HEK293 (cell line): ENCODE measurements around the gene TMPRSS4.

ENCODE experiments used
- CTCF ChIA-PET: fragments of 350-600 bp; formaldehyde crosslinking; extraction: SDS; loops from one replicate; lab custom pipeline; 2021; ENCODE audit warnings: antibody characterized with exemption; lab: Yijun Ruan, JAX
- POLR2A ChIA-PET: fragments of 300-600 bp; formaldehyde crosslinking; extraction: SDS; loops from one replicate; lab custom pipeline; 2020; ENCODE audit warnings: antibody characterized with exemption, inconsistent platforms; lab: Yijun Ruan, JAX
- H3K27ac ChIP-seq: fragments of 200-500 bp; sonication (Bioruptor generic); 2 replicates; pipeline ENCODE4 v1.5.1; 2014; ENCODE audit warnings: low read depth, low read length, control low read depth, inconsistent platforms; ENCODE audit errors: extremely low read depth
- H3K36me3 ChIP-seq, 2 experiments: fragments of 200-500 bp in 1 of 2; sonication (Bioruptor generic) in 1 of 2; 1 replicate in 1 of 2; 2 replicates in 1 of 2; pipeline ENCODE4 v1.5.1; 2014 to 2017; ENCODE audit warnings: inconsistent platforms in 2 of 2, low read length in 2 of 2; ENCODE audit not compliant: control insufficient read depth in 2 of 2, insufficient read depth in 1 of 2
- H3K4me1 ChIP-seq: fragments of 200-500 bp; sonication (Bioruptor generic); 2 replicates; pipeline ENCODE4 v1.5.1; 2014; ENCODE audit warnings: mild to moderate bottlenecking, low read length, inconsistent platforms; ENCODE audit not compliant: control insufficient read depth, insufficient read depth
- H3K4me3 ChIP-seq: 2 replicates; pipeline ENCODE4 v1.5.1; 2011; ENCODE audit warnings: low read depth, mild to moderate bottlenecking, control low read depth, low read length, moderate library complexity
- H3K9me3 ChIP-seq: fragments of 200-500 bp; sonication (Bioruptor generic); 2 replicates; pipeline ENCODE4 v1.5.1; 2014; ENCODE audit warnings: low read depth, low read length, inconsistent platforms; ENCODE audit not compliant: control insufficient read depth, insufficient read depth
- GFI1B ChIP-seq: fragments of 450-650 bp; formaldehyde crosslinking; IDR thresholded peaks from 2 replicates; pipeline ENCODE4 v1.5.1; 2016; ENCODE audit warnings: missing biosample characterization, missing genetic modification characterization
- GLIS2 ChIP-seq: fragments of 450-650 bp; formaldehyde crosslinking; IDR thresholded peaks from 2 replicates; pipeline ENCODE4 v1.5.1; 2016; ENCODE audit warnings: missing biosample characterization, missing genetic modification characterization
- KLF1 ChIP-seq: fragments of 450-650 bp; formaldehyde crosslinking; IDR thresholded peaks from 2 replicates; pipeline ENCODE4 v1.5.1; 2016; ENCODE audit warnings: missing biosample characterization, missing genetic modification characterization
- MZF1 ChIP-seq: fragments of 450-650 bp; formaldehyde crosslinking; IDR thresholded peaks from 2 replicates; pipeline ENCODE4 v1.5.1; 2017; ENCODE audit warnings: missing biosample characterization, missing genetic modification characterization, borderline replicate concordance
- PRDM6 ChIP-seq: fragments of 450-650 bp; formaldehyde crosslinking; IDR thresholded peaks from 2 replicates; pipeline ENCODE4 v1.5.1; 2017; ENCODE audit warnings: missing biosample characterization, missing genetic modification characterization
- SP3 ChIP-seq: fragments of 450-650 bp; formaldehyde crosslinking; IDR thresholded peaks from 2 replicates; pipeline ENCODE4 v1.5.1; 2016; ENCODE audit warnings: missing biosample characterization, missing genetic modification characterization
- ZBTB8A ChIP-seq: fragments of 450-650 bp; formaldehyde crosslinking; IDR thresholded peaks from 2 replicates; pipeline ENCODE4 v1.5.1; 2016; ENCODE audit warnings: missing biosample characterization, missing genetic modification characterization
- ZNF132 ChIP-seq: fragments of 450-650 bp; formaldehyde crosslinking; IDR thresholded peaks from 2 replicates; pipeline ENCODE4 v1.5.1; 2017; ENCODE audit warnings: missing biosample characterization, missing genetic modification characterization, borderline replicate concordance
- ZNF146 ChIP-seq: fragments of 450-650 bp; formaldehyde crosslinking; IDR thresholded peaks from 2 replicates; pipeline ENCODE4 v1.5.1; 2016; ENCODE audit warnings: missing biosample characterization, missing genetic modification characterization
- ZNF174 ChIP-seq: fragments of 450-650 bp; formaldehyde crosslinking; IDR thresholded peaks from 2 replicates; pipeline ENCODE4 v1.5.0; 2017; ENCODE audit warnings: missing biosample characterization, mild to moderate bottlenecking, missing genetic modification characterization
- ZNF184 ChIP-seq: fragments of 450-650 bp; IDR thresholded peaks from 2 replicates; pipeline ENCODE4 v1.5.1; 2018; ENCODE audit warnings: missing biosample characterization, mild to moderate bottlenecking, missing genetic modification characterization
- ZNF248 ChIP-seq: fragments of 450-650 bp; formaldehyde crosslinking; IDR thresholded peaks from 2 replicates; pipeline ENCODE4 v1.5.1; 2017; ENCODE audit warnings: missing biosample characterization, missing genetic modification characterization
- ZNF302 ChIP-seq: fragments of 450-650 bp; formaldehyde crosslinking; IDR thresholded peaks from 2 replicates; pipeline ENCODE4 v1.5.1; 2016; ENCODE audit warnings: missing biosample characterization, missing genetic modification characterization, low read depth
- ZNF416 ChIP-seq: fragments of 450-650 bp; formaldehyde crosslinking; IDR thresholded peaks from 2 replicates; pipeline ENCODE4 v1.5.1; 2016; ENCODE audit warnings: missing biosample characterization, missing genetic modification characterization
- ZNF561 ChIP-seq: fragments of 450-650 bp; IDR thresholded peaks from 2 replicates; pipeline ENCODE4 v1.5.1; 2018; ENCODE audit warnings: missing biosample characterization, missing genetic modification characterization, borderline replicate concordance
- ZNF768 ChIP-seq: fragments of 450-650 bp; formaldehyde crosslinking; IDR thresholded peaks from 2 replicates; pipeline ENCODE4 v1.5.1; 2018; ENCODE audit warnings: missing biosample characterization, mild to moderate bottlenecking, missing genetic modification characterization
- ZXDB ChIP-seq: fragments of 450-650 bp; formaldehyde crosslinking; IDR thresholded peaks from 2 replicates; pipeline ENCODE4 v1.5.1; 2016; ENCODE audit warnings: missing biosample characterization, missing genetic modification characterization
- TF ChIP-seq, protein P1 (sequence below): fragments of 450-650 bp; formaldehyde crosslinking; conservative IDR thresholded peaks from 2 replicates; pipeline ENCODE4 v1.5.1; 2016; ENCODE audit warnings: low read depth, missing biosample characterization, missing genetic modification characterization
- TF ChIP-seq, protein P2 (sequence below): fragments of 450-650 bp; formaldehyde crosslinking; IDR thresholded peaks from 2 replicates; pipeline ENCODE4 v1.5.1; 2016; ENCODE audit warnings: missing biosample characterization, missing genetic modification characterization
- TF ChIP-seq, protein P3 (sequence below): fragments of 450-650 bp; formaldehyde crosslinking; IDR thresholded peaks from 2 replicates; pipeline ENCODE4 v1.5.1; 2016; ENCODE audit warnings: missing biosample characterization, missing genetic modification characterization

The TMPRSS4 gene

DNA sequence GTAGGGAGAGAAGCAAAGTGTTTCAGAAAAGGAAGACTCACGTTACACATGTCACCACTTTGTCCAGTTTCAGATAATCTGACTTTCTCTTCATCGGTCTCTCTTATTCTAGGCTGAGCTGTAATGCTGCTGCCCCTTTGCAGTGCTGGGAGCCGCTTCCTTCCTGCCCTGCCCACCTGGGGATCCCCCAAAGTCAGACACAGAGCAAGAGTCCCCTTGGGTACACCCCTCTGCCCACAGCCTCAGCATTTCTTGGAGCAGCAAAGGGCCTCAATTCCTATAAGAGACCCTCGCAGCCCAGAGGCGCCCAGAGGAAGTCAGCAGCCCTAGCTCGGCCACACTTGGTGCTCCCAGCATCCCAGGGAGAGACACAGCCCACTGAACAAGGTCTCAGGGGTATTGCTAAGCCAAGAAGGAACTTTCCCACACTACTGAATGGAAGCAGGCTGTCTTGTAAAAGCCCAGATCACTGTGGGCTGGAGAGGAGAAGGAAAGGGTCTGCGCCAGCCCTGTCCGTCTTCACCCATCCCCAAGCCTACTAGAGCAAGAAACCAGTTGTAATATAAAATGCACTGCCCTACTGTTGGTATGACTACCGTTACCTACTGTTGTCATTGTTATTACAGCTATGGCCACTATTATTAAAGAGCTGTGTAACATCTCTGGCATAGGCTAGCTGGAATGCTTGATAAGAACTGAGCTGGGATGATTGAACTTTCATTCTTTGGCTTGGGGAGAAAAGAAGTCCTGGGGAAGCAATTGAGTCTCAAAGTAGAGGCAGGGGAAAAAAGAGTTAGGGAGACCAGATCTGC lies 41.1 kb downstream of the TMPRSS4 start:
- POLR2A ChIA-PET = no interaction called here
- Histone ChIP-seq H3K36me3 (no peaks in the 10 kb centered on the region), H3K27ac (no peak overlapping the region)
- TF ChIP-seq GFI1B (tag by site-specific recombination) (no peak), PRDM6 (no peak), MZF1 (no peak), ZXDB (no peak), ZNF416 (tag by site-specific recombination) (no peak), GLIS2 (tag by site-specific recombination) (no peak), ZNF132 (tag by site-specific recombination) (no peak), KLF1 (tag by site-specific recombination) (no peak), ZNF146 (tag by site-specific recombination) (no peak), ZNF174 (tag by site-specific recombination) (no peak), ZNF768 (tag by site-specific recombination) (no peak), ZNF248 (tag by site-specific recombination) (no peak), ZNF184 (tag by site-specific recombination) (no peak), ZNF561 (tag by site-specific recombination) (no peak), ZBTB8A (tag by site-specific recombination) (no peak), SP3 (tag by site-specific recombination) (no peak), ZNF302 (no peak)
- TF ChIP-seq, protein P1, sequence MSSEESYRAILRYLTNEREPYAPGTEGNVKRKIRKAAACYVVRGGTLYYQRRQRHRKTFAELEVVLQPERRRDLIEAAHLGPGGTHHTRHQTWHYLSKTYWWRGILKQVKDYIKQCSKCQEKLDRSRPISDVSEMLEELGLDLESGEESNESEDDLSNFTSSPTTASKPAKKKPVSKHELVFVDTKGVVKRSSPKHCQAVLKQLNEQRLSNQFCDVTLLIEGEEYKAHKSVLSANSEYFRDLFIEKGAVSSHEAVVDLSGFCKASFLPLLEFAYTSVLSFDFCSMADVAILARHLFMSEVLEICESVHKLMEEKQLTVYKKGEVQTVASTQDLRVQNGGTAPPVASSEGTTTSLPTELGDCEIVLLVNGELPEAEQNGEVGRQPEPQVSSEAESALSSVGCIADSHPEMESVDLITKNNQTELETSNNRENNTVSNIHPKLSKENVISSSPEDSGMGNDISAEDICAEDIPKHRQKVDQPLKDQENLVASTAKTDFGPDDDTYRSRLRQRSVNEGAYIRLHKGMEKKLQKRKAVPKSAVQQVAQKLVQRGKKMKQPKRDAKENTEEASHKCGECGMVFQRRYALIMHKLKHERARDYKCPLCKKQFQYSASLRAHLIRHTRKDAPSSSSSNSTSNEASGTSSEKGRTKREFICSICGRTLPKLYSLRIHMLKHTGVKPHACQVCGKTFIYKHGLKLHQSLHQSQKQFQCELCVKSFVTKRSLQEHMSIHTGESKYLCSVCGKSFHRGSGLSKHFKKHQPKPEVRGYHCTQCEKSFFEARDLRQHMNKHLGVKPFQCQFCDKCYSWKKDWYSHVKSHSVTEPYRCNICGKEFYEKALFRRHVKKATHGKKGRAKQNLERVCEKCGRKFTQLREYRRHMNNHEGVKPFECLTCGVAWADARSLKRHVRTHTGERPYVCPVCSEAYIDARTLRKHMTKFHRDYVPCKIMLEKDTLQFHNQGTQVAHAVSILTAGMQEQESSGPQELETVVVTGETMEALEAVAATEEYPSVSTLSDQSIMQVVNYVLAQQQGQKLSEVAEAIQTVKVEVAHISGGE (tag by site-specific recombination) = no peak
- TF ChIP-seq, protein P2, sequence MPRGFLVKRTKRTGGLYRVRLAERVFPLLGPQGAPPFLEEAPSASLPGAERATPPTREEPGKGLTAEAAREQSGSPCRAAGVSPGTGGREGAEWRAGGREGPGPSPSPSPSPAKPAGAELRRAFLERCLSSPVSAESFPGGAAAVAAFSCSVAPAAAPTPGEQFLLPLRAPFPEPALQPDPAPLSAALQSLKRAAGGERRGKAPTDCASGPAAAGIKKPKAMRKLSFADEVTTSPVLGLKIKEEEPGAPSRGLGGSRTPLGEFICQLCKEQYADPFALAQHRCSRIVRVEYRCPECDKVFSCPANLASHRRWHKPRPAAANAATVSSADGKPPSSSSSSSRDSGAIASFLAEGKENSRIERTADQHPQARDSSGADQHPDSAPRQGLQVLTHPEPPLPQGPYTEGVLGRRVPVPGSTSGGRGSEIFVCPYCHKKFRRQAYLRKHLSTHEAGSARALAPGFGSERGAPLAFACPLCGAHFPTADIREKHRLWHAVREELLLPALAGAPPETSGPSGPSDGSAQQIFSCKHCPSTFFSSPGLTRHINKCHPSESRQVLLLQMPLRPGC = no peak
- TF ChIP-seq, protein P3, sequence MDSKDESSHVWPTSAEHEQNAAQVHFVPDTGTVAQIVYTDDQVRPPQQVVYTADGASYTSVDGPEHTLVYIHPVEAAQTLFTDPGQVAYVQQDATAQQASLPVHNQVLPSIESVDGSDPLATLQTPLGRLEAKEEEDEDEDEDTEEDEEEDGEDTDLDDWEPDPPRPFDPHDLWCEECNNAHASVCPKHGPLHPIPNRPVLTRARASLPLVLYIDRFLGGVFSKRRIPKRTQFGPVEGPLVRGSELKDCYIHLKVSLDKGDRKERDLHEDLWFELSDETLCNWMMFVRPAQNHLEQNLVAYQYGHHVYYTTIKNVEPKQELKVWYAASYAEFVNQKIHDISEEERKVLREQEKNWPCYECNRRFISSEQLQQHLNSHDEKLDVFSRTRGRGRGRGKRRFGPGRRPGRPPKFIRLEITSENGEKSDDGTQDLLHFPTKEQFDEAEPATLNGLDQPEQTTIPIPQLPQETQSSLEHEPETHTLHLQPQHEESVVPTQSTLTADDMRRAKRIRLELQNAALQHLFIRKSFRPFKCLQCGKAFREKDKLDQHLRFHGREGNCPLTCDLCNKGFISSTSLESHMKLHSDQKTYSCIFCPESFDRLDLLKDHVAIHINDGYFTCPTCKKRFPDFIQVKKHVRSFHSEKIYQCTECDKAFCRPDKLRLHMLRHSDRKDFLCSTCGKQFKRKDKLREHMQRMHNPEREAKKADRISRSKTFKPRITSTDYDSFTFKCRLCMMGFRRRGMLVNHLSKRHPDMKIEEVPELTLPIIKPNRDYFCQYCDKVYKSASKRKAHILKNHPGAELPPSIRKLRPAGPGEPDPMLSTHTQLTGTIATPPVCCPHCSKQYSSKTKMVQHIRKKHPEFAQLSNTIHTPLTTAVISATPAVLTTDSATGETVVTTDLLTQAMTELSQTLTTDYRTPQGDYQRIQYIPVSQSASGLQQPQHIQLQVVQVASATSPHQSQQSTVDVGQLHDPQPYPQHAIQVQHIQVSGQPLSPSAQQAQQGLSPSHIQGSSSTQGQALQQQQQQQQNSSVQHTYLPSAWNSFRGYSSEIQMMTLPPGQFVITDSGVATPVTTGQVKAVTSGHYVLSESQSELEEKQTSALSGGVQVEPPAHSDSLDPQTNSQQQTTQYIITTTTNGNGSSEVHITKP = no peak
- TF ChIP-seq, all 188 proteins: peak for 0
- no peak overlapping the region for H3K4me3 ChIP-seq
- H3K4me1 ChIP-seq = no peaks in the 10 kb centered on the region
- H3K9me3 ChIP-seq = no peaks in the 10 kb centered on the region
- CTCF ChIA-PET = interaction anchor here (0.9 kb wide), 1 partner anchor 65 kb away, joined by 3 read pairs; no protein-coding TSS in a partner anchor
